C4-2B (cell line): Measurements from ENCODE around the gene EVA1C.

Experiments
- H3K27ac ChIP-seq: fragments of 450-650 bp; 2 replicates; pipeline ENCODE4 v1.5.1; 2017
- ZFX ChIP-seq: fragments of 450-650 bp; IDR thresholded peaks from 2 replicates; pipeline ENCODE4 v1.6.1; 2017
- TF ChIP-seq, protein P1 (sequence below): fragments of 450-650 bp; conservative IDR thresholded peaks from 2 replicates; pipeline ENCODE4 v1.5.1; 2017; ENCODE audit warnings: mild to moderate bottlenecking

The EVA1C gene

DNA sequence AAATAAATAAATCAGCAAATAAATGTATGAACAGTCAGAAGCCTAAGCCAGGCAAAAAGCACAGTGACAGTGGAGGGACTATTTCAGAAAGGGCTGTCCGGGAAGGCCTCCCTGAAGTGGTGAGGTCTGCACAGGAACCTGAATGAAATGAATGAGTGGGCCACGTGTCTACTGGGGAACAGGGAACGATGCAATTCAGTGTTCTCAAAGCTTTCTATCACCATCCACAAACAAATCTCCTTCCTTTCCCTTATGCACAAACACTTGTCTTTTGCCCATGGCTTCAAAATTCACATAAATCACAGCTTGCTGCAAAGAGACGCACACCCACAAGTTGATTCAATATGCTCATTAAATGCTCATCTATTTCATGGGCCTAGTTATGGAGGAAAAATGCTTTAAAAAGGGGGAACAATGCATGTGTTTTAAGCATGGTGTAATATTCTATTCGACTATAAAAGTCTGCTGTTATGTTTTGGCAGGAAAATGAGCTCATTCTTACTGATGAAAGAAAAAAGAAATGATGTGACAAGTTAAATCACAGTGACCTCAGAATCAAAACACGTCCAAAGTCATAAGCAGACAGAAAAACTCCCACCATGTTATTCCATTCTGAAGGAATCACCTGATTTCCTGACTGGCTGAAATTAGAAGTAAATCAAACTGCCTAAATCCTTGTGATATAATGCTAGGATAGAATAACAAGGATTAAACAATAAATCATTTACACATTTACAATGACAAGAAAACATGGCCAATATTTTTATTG lies 41.3 kb upstream of the EVA1C start:
- TF ChIP-seq ZFX: no peak
- TF ChIP-seq, protein P1, sequence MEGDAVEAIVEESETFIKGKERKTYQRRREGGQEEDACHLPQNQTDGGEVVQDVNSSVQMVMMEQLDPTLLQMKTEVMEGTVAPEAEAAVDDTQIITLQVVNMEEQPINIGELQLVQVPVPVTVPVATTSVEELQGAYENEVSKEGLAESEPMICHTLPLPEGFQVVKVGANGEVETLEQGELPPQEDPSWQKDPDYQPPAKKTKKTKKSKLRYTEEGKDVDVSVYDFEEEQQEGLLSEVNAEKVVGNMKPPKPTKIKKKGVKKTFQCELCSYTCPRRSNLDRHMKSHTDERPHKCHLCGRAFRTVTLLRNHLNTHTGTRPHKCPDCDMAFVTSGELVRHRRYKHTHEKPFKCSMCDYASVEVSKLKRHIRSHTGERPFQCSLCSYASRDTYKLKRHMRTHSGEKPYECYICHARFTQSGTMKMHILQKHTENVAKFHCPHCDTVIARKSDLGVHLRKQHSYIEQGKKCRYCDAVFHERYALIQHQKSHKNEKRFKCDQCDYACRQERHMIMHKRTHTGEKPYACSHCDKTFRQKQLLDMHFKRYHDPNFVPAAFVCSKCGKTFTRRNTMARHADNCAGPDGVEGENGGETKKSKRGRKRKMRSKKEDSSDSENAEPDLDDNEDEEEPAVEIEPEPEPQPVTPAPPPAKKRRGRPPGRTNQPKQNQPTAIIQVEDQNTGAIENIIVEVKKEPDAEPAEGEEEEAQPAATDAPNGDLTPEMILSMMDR: no peak
- no peak overlapping the region for H3K27ac ChIP-seq

DNA sequence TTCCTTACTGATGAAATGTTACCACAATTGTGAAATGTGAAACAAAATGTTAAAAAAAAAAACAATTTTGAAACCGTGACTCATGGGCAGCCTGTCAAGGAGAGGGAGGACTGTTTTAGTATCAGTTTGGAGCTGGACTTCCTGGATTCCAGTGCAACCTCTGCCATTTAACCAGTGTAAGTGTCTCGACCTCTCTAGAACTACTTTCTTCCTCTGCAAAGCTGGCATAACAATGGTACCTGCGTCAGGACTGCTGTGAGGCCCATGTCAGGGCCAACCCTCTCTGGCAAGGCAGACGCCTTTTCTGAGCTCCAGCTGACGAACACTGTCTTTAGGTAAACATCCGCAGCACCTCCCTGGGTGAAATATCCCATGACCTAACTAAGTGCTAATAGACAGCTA lies 40.6 kb upstream of the EVA1C start:
- TF ChIP-seq, protein P1: no peak
- no peak for TF ChIP-seq ZFX
- no peak overlapping the region for H3K27ac ChIP-seq

DNA sequence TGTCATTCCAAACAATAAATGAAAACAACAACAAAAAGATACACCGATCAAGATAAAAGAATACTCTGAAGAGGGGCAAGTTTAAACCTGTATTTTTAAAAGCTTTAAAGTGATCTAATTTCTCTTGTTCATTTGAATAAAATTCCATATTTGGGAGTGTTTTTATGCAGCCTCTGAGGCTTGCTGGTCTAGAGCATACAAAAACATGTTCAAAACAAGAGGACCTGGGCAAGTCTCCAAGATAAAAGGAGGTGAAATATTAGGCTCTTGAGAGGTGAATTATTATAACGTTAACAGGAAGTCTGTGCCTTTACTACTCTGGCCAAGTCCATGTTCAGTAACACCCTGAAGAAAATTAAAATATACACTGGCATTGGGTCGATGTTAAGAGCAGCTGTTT lies 39.8 kb upstream of the EVA1C start:
- no peak overlapping the region for H3K27ac ChIP-seq
- TF ChIP-seq, protein P1: no peak
- TF ChIP-seq ZFX: no peak

DNA sequence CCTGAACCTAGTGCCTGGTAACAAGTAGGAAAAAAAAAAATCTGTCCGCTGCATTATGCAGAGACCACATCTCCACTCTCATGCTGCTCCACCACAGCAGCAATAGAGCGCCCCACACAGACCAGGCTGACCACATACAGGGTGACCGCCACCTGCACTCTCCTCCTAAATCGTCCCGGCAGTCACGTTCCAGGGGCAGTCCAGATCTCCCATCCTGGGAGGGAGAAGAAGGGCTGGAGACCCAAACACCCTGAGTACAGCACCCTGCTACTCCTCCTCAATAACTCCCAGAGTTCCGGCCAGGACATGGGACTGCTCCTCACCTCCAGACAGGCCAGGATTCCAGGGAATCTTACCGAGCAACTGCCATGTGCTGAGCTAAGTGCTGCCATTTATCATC lies 35.0 kb upstream of the EVA1C start:
- H3K27ac ChIP-seq: no peak overlapping the region
- TF ChIP-seq, protein P1: no peak
- TF ChIP-seq ZFX: no peak

DNA sequence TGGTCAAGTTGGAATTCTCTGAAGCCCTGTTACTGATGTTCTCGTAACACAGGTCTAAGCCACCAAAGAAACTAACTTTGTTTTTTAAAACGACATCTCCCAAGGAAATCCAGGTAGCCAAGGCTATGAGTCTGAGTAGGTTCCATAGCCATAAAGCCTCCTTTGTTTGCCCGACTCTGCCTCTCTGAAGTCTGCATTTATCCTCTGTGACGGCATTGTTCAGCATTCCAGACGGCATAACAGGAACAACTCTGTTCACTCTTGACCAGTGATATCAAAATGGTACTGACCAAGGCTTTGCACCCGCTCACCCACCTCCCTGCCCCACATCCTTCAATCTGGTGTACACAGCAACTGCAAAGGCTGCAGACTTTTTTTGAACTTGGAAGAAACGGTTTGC lies 34.5 kb upstream of the EVA1C start:
- no peak for TF ChIP-seq ZFX
- TF ChIP-seq, protein P1: no peak

DNA sequence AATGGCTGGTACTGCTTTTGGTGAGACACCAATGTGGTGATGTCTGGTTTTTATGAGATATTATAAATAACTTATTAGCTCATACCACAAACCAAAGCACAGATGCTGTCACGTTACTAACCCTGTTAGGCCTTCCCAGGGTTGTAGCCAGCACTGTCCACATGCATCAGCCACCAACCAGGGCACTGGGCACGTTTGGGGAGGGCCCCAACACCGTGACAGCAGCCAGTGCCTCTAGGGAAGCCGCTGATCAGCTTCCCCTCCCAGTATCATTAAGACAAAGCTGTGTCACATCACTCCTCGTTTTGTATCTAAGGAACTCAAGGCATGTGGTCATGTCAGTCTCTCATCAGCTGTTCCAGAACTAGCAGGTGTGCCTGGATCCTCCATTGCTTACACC lies 33.5 kb upstream of the EVA1C start:
- no peak overlapping the region for H3K27ac ChIP-seq
- no peak for TF ChIP-seq ZFX
- TF ChIP-seq, protein P1: no peak

More for the DNA sequence above, 34.5 kb upstream of the EVA1C start:
- no peak overlapping the region for H3K27ac ChIP-seq

DNA sequence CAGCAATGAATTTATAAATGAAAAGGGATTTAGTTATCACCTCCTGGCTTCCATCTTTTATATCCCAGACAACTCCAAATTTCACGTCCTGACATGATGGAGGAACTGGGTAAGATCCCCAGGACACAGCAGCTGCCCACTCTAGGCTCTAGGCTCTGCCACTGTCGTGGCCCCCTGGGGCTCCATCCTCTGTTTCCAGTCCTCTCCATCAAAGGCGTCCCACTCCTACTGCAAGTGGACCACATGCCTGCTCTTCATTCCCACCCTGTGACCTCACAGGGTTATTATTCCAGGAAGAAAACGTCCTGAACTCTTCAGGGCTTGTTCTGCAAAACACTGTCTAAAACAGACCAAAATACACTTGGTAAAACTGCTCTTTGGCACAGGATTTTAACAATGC lies 31.6 kb upstream of the EVA1C start:
- no peak for TF ChIP-seq ZFX
- TF ChIP-seq, protein P1: no peak
- H3K27ac ChIP-seq: no peak overlapping the region
